ENCODE measurements around the gene TRIM51. TPM values are rescaled to one million over a fixed set of nuclear protein-coding genes. Genes with fewer than 3 reads are reported as not detected.
"Not testable (repeated sequence)": the region's sequence is repeated elsewhere in the genome, so short reads cannot be mapped to it uniquely, and the experiment has no call there.

The TRIM51 gene, protein sequence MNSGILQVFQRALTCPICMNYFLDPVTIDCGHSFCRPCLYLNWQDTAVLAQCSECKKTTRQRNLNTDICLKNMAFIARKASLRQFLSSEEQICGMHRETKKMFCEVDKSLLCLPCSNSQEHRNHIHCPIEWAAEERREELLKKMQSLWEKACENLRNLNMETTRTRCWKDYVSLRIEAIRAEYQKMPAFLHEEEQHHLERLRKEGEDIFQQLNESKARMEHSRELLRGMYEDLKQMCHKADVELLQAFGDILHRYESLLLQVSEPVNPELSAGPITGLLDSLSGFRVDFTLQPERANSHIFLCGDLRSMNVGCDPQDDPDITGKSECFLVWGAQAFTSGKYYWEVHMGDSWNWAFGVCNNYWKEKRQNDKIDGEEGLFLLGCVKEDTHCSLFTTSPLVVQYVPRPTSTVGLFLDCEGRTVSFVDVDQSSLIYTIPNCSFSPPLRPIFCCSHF
- total RNA-seq: under 1 TPM in 1 of 2 donors, not detected in 1; 0.17 TPM
- total RNA-seq: 0 reads per million in 2 donors

DNA sequence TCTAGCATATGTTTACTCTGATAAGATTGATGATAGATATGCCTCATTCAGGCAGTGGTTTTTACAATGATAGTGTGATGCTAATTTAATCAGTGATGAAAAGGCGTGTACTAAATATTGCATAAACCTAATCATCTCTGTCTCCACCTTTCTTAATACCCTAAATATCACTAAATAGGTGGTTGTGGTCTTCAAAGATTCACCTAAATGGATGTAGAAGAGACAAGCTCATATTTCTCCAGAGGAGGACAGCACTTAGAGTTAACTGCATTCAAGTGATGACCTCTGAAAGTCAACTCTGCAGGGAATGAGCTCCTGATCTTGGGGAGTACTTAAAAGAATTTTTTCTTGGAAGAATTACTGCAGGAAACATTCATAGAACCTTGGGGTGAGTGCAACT is at the start of gene TRIM51:
Gene TRIM51, plus strand, starts transcription at position 301 of the 400 bp plus-strand sequence. CDS start 2,132 bp downstream, outside the sequence.
- H3K27me3 Mint-ChIP-seq; H3K36me3 Mint-ChIP-seq (ENCODE audit: low read depth); H3K27ac Mint-ChIP-seq; H3K4me3 Mint-ChIP-seq; H3K9me3 ChIP-seq (ENCODE audit: control insufficient read depth, low read length, poor library complexity, severe bottlenecking); DNase-seq; H3K4me1 Mint-ChIP-seq; ATAC-seq: not testable (repeated sequence)

DNA sequence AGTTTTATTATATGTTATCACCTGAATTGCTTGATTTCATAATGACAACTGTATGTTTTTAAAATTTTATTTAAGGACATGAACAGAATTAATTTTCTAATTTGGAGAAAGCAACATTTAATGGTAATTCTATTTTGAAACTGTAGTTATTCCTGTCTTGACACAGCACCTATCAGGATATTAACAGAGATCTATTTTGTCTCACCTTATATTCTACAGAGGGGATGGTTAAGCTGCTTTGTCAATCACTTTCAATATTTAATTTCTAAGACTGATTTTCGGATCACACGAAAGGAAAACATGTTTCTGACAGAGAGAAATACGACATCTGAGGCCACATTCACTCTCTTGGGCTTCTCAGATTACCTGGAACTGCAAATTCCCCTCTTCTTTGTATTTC is 44.6 kb upstream of the TRIM51 start, which contains the start of gene OR5D16:
Gene OR5D16, plus strand, starts transcription at position 301 of the 400 bp plus-strand sequence. Its CDS starts 0 bp downstream, at position 301.
- no peak for DNase-seq
- Mint-ChIP-seq H3K27me3 (no peaks in the 10 kb centered on the region), H3K36me3 (ENCODE audit: low read depth) (no peaks in the 10 kb centered on the region), H3K27ac (no peak within 1 kb of the TSS), H3K4me3 (no peak within 1 kb of the TSS), H3K4me1 (no peaks in the 10 kb centered on the region)
- no peaks in the 10 kb centered on the region for H3K9me3 ChIP-seq (ENCODE audit: control insufficient read depth, low read length, poor library complexity, severe bottlenecking)
- no peak for ATAC-seq

DNA sequence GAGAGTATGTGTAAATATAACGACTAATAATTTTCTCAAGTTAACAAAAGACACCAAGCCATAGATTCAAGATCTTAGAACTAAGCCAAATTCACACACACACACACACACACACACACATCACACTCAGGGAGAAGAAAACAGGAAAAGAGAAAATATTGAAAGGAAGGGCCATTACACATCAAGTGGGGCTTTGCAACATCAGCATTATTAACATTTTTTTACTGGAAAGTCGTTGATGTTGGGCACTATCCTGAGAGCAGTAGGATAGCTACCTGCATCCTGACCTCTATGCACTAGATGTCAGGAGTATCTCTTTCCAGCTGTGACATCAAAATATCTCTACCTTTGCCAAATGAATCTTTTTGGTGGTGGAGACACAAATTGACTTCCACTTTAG is 35.6 kb upstream of the TRIM51 start:
- no peaks in the 10 kb centered on the region for H3K36me3 Mint-ChIP-seq (ENCODE audit: low read depth)

DNA sequence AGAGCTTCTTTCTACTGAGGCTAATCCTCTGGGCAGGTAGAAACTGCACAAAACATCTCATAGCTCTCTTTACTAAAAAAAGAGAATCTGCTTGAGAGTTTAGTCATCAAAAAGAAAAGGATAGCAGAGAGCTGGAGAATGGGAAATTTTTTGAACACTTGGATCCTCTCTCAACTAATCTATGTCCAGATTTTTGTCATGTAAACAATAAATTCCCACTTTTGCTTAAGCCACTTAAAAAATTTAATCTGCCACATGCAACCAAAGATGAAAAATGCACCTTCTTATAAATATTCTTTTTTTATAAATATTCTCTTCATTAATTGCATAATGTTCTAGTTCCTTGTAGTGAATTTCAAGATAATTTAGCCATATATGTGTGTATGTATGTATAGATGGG is 34.1 kb upstream of the TRIM51 start:
- H3K9me3 ChIP-seq (ENCODE audit: control insufficient read depth, low read length, poor library complexity, severe bottlenecking): no peaks in the 10 kb centered on the region
- H3K4me1 Mint-ChIP-seq: no peaks in the 10 kb centered on the region
- H3K27me3 Mint-ChIP-seq: no peaks in the 10 kb centered on the region
- H3K27ac Mint-ChIP-seq: no peak overlapping the region
- no peak overlapping the region for H3K4me3 Mint-ChIP-seq
- DNase-seq (no peak), ATAC-seq (no peak)
- no peaks in the 10 kb centered on the region for H3K36me3 Mint-ChIP-seq (ENCODE audit: low read depth)

More for the DNA sequence above, 35.6 kb upstream of the TRIM51 start:
- H3K27ac Mint-ChIP-seq: no peak overlapping the region
- no peak for ATAC-seq
- no peak overlapping the region for H3K4me3 Mint-ChIP-seq
- no peak for DNase-seq
- H3K27me3 Mint-ChIP-seq: no peaks in the 10 kb centered on the region
- no peaks in the 10 kb centered on the region for H3K4me1 Mint-ChIP-seq
- H3K9me3 ChIP-seq (ENCODE audit: control insufficient read depth, low read length, poor library complexity, severe bottlenecking): no peaks in the 10 kb centered on the region

DNA sequence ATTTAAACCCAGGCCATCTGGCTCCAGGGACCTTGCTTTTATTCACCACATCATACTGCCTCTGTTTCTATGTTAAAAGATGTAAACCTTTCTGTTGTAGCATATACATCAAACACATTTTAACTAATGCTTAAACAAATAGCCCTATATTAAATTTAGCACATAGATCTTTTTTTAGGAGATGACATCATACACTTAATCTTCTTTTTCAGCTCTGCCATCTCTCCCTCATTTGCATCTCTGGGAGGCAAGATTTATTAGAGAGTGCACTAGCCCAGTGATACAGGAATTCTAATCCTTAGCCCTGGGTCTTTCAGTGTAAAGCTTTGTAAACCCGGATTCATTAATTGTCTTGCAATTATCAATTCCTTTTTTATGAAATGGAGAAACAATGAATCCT is 31.0 kb upstream of the TRIM51 start:
- no peak overlapping the region for H3K27ac Mint-ChIP-seq
- H3K4me3 Mint-ChIP-seq: no peak overlapping the region
- DNase-seq (no peak), ATAC-seq (no peak)
- no peaks in the 10 kb centered on the region for H3K9me3 ChIP-seq (ENCODE audit: control insufficient read depth, low read length, poor library complexity, severe bottlenecking)
- no peaks in the 10 kb centered on the region for H3K27me3 Mint-ChIP-seq
- H3K36me3 Mint-ChIP-seq (ENCODE audit: low read depth): no peaks in the 10 kb centered on the region
- H3K4me1 Mint-ChIP-seq: no peaks in the 10 kb centered on the region

DNA sequence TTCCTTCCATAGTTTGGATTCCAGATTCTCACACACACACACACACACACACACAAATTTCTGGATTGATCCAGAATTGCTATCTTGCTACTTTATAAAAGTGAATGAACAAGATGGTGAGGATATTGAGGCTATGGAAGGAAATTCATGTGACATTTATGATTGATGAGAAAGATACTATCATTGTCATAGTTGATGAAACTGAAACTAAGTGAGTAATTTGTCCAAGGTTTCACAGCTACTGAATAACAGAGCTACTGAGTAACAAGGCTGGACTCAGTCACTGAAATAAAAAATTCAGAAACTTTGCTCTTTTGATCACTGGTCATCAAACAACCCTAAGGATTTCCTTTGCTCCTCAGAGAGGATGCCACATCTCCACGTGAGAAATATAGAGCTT is 28.4 kb upstream of the TRIM51 start:
- no peaks in the 10 kb centered on the region for H3K36me3 Mint-ChIP-seq (ENCODE audit: low read depth)
- no peaks in the 10 kb centered on the region for H3K4me1 Mint-ChIP-seq
- ATAC-seq: no peak

DNA sequence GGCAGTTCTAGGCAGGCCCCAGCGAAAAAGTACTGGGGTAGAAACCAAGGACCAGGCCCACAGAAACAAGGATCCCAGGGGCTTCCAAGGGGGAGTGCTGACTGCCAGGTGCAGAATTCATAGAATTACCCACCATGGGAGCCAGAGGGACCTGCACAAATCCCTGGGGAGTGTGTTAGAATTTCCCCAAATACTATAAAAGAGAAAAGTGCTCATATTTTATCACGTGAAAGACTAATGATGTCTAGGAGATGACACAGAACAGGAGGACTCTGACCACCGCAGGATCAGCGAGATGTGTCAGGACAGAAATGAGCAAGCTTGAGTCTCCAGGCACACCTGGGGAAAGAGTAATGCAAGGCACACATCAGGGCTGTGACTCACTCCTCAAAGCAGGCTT is 15.7 kb upstream of the TRIM51 start:
- not testable (repeated sequence) for H3K9me3 ChIP-seq (ENCODE audit: control insufficient read depth, low read length, poor library complexity, severe bottlenecking); ATAC-seq; H3K36me3 Mint-ChIP-seq (ENCODE audit: low read depth); H3K27ac Mint-ChIP-seq; H3K4me3 Mint-ChIP-seq; DNase-seq; H3K4me1 Mint-ChIP-seq; H3K27me3 Mint-ChIP-seq

More for the DNA sequence above, 28.4 kb upstream of the TRIM51 start:
- H3K27ac Mint-ChIP-seq: no peak overlapping the region
- H3K27me3 Mint-ChIP-seq: no peaks in the 10 kb centered on the region
- H3K4me3 Mint-ChIP-seq: no peak overlapping the region
- H3K9me3 ChIP-seq (ENCODE audit: control insufficient read depth, low read length, poor library complexity, severe bottlenecking): no peaks in the 10 kb centered on the region
- DNase-seq: no peak

DNA sequence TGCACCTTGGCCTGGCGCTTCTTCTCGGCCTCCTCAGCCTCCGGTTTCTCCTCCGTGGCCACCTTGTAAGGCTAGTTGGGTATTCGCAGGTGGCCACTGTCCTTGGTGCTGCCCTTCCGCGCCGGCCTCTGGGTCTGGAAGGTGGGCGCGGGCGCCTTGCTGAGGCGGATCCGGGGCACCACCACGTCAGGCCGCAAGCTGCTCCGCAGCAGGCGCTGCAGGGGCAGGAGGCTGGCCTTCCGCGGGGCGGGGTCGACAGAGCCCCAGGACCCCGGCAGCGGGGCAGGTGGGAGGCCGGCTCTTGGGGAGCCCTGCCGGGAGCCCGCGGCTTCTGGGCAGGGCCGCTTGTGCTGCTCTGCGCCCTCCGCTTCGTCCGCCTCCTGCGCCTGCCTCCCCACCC is 10.4 kb upstream of the TRIM51 start:
- not testable (repeated sequence) for H3K36me3 Mint-ChIP-seq (ENCODE audit: low read depth); ATAC-seq; H3K9me3 ChIP-seq (ENCODE audit: control insufficient read depth, low read length, poor library complexity, severe bottlenecking); H3K4me3 Mint-ChIP-seq; DNase-seq; H3K27ac Mint-ChIP-seq; H3K27me3 Mint-ChIP-seq; H3K4me1 Mint-ChIP-seq

DNA sequence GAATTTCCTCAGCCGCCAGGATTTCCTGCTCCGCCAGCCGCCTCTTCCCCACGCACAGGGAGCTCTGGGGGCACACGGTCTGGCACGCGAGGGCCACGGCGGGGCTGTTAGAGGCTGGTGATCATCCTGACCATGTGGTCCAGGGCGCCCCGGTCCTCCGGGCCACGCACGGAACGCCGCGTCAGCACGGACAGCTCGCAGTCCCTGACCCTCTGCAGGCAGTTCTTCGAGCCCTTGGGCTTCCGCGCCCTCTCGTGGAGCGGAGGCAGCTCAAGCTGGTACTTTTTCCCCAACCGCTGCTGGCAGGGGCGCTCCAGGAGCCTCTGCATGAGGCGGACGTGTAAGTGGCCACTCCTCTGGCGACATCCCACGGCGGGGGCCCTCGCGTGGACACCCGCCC is 10.0 kb upstream of the TRIM51 start:
- DNase-seq; H3K9me3 ChIP-seq (ENCODE audit: control insufficient read depth, low read length, poor library complexity, severe bottlenecking); ATAC-seq; H3K4me1 Mint-ChIP-seq; H3K4me3 Mint-ChIP-seq; H3K27ac Mint-ChIP-seq; H3K36me3 Mint-ChIP-seq (ENCODE audit: low read depth); H3K27me3 Mint-ChIP-seq: not testable (repeated sequence)

DNA sequence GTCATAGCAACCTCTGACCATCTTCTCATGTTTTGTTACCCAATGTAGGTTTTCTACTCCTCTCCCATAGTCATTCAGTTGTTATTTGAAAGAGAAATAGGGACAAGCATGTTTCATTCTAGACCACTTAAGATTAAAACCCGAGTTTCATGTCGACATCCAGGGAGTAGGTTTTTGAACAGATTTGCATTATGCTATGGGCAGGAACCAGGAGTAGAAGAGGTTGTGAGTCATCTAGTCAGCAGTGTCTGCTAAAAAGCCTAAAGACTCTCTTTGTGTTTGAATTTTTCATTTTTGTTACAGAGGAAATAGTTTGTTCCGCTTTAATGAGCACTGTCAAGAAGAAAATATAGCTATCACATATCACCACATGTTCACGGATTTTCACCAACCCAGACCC is 1.9 kb downstream of the TRIM51 start:
- not testable (repeated sequence) for H3K27me3 Mint-ChIP-seq; ATAC-seq; H3K9me3 ChIP-seq (ENCODE audit: control insufficient read depth, low read length, poor library complexity, severe bottlenecking); H3K36me3 Mint-ChIP-seq (ENCODE audit: low read depth); H3K4me1 Mint-ChIP-seq; H3K4me3 Mint-ChIP-seq; DNase-seq; H3K27ac Mint-ChIP-seq

DNA sequence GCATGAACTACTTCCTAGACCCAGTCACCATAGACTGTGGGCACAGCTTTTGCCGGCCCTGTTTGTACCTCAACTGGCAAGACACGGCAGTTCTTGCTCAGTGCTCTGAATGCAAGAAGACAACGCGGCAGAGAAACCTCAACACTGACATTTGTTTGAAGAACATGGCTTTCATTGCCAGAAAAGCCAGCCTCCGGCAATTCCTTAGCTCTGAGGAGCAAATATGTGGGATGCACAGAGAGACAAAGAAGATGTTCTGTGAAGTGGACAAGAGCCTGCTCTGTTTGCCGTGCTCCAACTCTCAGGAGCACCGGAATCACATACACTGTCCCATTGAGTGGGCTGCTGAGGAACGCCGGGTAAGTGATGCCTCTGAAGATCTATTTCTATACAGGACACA is 2.4 kb downstream of the TRIM51 start:
- not testable (repeated sequence) for ATAC-seq; H3K27me3 Mint-ChIP-seq; H3K36me3 Mint-ChIP-seq (ENCODE audit: low read depth); H3K9me3 ChIP-seq (ENCODE audit: control insufficient read depth, low read length, poor library complexity, severe bottlenecking); H3K27ac Mint-ChIP-seq; H3K4me1 Mint-ChIP-seq; DNase-seq; H3K4me3 Mint-ChIP-seq

DNA sequence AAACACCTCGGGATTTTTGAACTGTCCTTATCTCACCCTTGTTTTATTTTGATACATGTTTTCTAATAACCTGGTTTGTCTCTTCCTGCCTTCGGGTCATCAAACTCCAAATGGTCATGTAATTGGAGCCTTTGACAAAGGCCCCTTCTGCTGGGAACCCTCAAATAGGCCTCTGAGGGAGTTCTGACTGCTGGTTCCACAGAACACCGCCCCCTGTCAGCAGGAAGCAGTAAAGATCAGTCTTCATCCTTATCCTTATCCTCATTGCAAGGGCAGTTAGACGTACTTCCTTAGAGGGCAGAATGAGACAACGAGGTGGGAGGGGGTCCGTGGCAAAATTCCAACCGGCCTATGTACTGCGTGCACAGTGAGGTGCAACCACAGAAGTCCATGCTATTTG is 12.1 kb downstream of the TRIM51 start:
- H3K27ac Mint-ChIP-seq: no peak overlapping the region
- no peaks in the 10 kb centered on the region for H3K9me3 ChIP-seq (ENCODE audit: control insufficient read depth, low read length, poor library complexity, severe bottlenecking)
- no peaks in the 10 kb centered on the region for H3K36me3 Mint-ChIP-seq (ENCODE audit: low read depth)
- H3K4me1 Mint-ChIP-seq: no peaks in the 10 kb centered on the region
- H3K27me3 Mint-ChIP-seq: no peaks in the 10 kb centered on the region
- DNase-seq (no peak), ATAC-seq (no peak)
- no peak overlapping the region for H3K4me3 Mint-ChIP-seq

DNA sequence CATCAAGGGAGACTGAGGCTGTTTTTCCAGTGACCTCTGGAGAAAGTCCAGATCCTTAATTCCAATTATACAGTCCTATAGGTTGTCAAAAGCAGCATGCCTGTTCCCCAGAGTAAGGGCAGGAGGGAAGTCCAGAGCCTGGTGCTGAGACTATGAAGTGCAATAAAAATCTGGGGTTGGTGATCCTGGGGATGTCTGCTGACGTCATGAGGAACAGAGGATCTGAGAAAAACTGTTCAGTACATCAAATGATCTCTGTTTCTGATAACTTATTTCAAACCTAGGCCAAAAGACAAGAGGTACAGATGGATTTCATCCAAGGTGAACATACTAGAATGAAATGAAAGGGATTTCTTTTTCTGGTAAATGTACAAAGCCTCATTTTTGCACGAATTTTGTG is 19.2 kb downstream of the TRIM51 start:
- Mint-ChIP-seq H3K4me3 (no peak overlapping the region), H3K27ac (no peak overlapping the region), H3K27me3 (no peaks in the 10 kb centered on the region), H3K4me1 (no peaks in the 10 kb centered on the region), H3K36me3 (ENCODE audit: low read depth) (no peaks in the 10 kb centered on the region)
- ATAC-seq (no peak), DNase-seq (no peak)
- no peaks in the 10 kb centered on the region for H3K9me3 ChIP-seq (ENCODE audit: control insufficient read depth, low read length, poor library complexity, severe bottlenecking)

DNA sequence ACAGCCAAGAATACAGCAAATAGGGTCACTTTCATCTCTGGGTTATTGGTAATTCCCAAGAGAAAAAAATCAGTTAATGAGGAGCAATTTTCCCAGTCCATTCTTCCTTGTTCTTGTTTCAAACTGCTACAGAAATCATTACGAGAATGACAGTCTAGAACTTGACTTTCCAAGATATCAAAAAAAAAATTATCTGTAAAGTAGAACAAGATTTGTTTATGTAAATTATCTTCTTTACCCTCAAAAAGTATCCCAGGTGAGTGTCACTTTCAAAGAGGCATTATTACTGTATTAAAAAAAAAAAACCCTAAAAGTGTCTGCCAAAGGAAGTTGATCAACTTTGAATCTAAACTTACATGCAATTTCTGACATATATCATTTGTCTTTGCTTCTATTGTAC is 31.4 kb downstream of the TRIM51 start, which contains the start of gene OR5W2:
Gene OR5W2, minus strand, starts transcription at position 101 of the 400 bp plus-strand sequence. Its CDS starts 0 bp downstream, at position 101.
- no peak within 1 kb of the TSS for H3K4me3 Mint-ChIP-seq

More for the DNA sequence above, 31.4 kb downstream of the TRIM51 start, which contains the start of gene OR5W2:
- no peak for ATAC-seq
- Mint-ChIP-seq H3K27ac (no peak within 1 kb of the TSS), H3K27me3 (no peaks in the 10 kb centered on the region), H3K4me1 (no peaks in the 10 kb centered on the region), H3K36me3 (ENCODE audit: low read depth) (no peaks in the 10 kb centered on the region)
- H3K9me3 ChIP-seq (ENCODE audit: control insufficient read depth, low read length, poor library complexity, severe bottlenecking): no peaks in the 10 kb centered on the region
- DNase-seq: no peak

Measured in T-helper 17 cell (primary cell).